Upper lobe of right lung (tissue), 1 donor: ENCODE data around the gene CSRP3. TPM values are rescaled to one million over a fixed set of nuclear protein-coding genes. Genes with fewer than 3 reads are reported as not detected.

Experiments
- ATAC-seq: fragments of 200-7000 bp; cut with Tn5 transposase; one replicate; pipeline ENCODE4 v1.9.1; 2020; ENCODE audit warnings: mild to moderate bottlenecking, moderate library complexity
- DNase-seq: peaks from one replicate; pipeline ENCODE4 v3.0.0-alpha.2; 2020
- H3K27ac ChIP-seq: fragments of 200-600 bp; one replicate; pipeline ENCODE4 v1.8.0; 2022
- H3K27me3 ChIP-seq: fragments of 200-600 bp; one replicate; pipeline ENCODE4 v1.8.0; 2022; ENCODE audit warnings: mild to moderate bottlenecking
- H3K36me3 ChIP-seq: fragments of 200-600 bp; one replicate; pipeline ENCODE4 v1.8.0; 2022
- H3K4me1 ChIP-seq: fragments of 200-600 bp; one replicate; pipeline ENCODE4 v1.8.0; 2022
- H3K4me3 ChIP-seq: fragments of 200-600 bp; one replicate; pipeline ENCODE4 v1.8.0; 2022; ENCODE audit warnings: mild to moderate bottlenecking
- H3K9me3 ChIP-seq: fragments of 200-600 bp; one replicate; pipeline ENCODE4 v1.8.0; 2022
- CTCF ChIP-seq: fragments of 200-600 bp; IDR thresholded peaks from one replicate; pipeline ENCODE4 v1.8.0; 2022; ENCODE audit warnings: antibody characterized with exemption
- intact Hi-C: fragments of 100-400 bp; cut with DNase I; formaldehyde crosslinking; loops from one replicate; pipeline ENCODE4 v1.11.0; 2022
- total RNA-seq: library from RNA; stranded (reverse); fragmentation: NEBNext Ultra II Directional; extraction: Animal tissue kit (Norgen Biotek cat#: 25700); gene quantifications from one replicate; pipeline ENCODE4 v1.2.1, GENCODE V29; 2021
- donor health status: DM: no; HTN: yes; CAD: no; lungs with severe emphysema.

Gene CSRP3
- total RNA-seq, 1 donor from 2014 or later: not detected

GRCh38 chr11:19244084-19244483 is 42.3 kb upstream of the CSRP3 start:
- H3K9me3 ChIP-seq: no peaks in the 10 kb centered on the region
- no peak for ATAC-seq
- no peaks in the 10 kb centered on the region for H3K36me3 ChIP-seq
- intact Hi-C loops: no loop called here
- peaks cover 41% of the 10 kb centered on the region for H3K27me3 ChIP-seq
- no peak overlapping the region for H3K4me3 ChIP-seq
- no peak overlapping the region for H3K27ac ChIP-seq
- peaks cover 21% of the 10 kb centered on the region for H3K4me1 ChIP-seq
- no peak for TF ChIP-seq CTCF
- no peak for DNase-seq

GRCh38 chr11:19243613-19244012 is 41.8 kb upstream of the CSRP3 start:
- ATAC-seq: no peak
- H3K9me3 ChIP-seq: no peaks in the 10 kb centered on the region
- no peak overlapping the region for H3K4me3 ChIP-seq
- H3K4me1 ChIP-seq: peaks cover 21% of the 10 kb centered on the region
- TF ChIP-seq CTCF: no peak
- intact Hi-C loops: no loop called here
- H3K27me3 ChIP-seq: peaks cover 45% of the 10 kb centered on the region
- no peaks in the 10 kb centered on the region for H3K36me3 ChIP-seq
- no peak for DNase-seq
- no peak overlapping the region for H3K27ac ChIP-seq

GRCh38 chr11:19243143-19243542 is 41.4 kb upstream of the CSRP3 start:
- Histone ChIP-seq H3K9me3 (no peaks in the 10 kb centered on the region), H3K4me1 (peaks cover 21% of the 10 kb centered on the region), H3K27ac (no peak overlapping the region), H3K36me3 (no peaks in the 10 kb centered on the region), H3K27me3 (peaks cover 49% of the 10 kb centered on the region), H3K4me3 (no peak overlapping the region)
- no peak for ATAC-seq
- DNase-seq: no peak
- intact Hi-C loops: no loop called here
- TF ChIP-seq CTCF: no peak

- Histone ChIP-seq H3K4me1 (peaks cover 21% of the 10 kb centered on the region), H3K36me3 (no peaks in the 10 kb centered on the region), H3K27me3 (peaks cover 49% of the 10 kb centered on the region), H3K27ac (no peak overlapping the region), H3K4me3 (peak overlapping the region; percentile 57), H3K9me3 (no peaks in the 10 kb centered on the region)
- intact Hi-C loops: no loop called here
- TF ChIP-seq CTCF: no peak
- DNase-seq: no peak
- ATAC-seq: peak; percentile 1
Observed at GRCh38 chr11:19242179-19242932, 40.6 kb upstream of the CSRP3 start.

- Histone ChIP-seq H3K36me3 (no peaks in the 10 kb centered on the region), H3K4me3 (peak overlapping the region; percentile 57), H3K27ac (no peak overlapping the region), H3K4me1 (peaks cover 21% of the 10 kb centered on the region), H3K27me3 (peaks cover 49% of the 10 kb centered on the region), H3K9me3 (no peaks in the 10 kb centered on the region)
- ATAC-seq (peak; percentile 38), DNase-seq (peak; percentile 68)
- no peak for TF ChIP-seq CTCF
- intact Hi-C loops: no loop called here
Observed at GRCh38 chr11:19241260-19242178, 39.7 kb upstream of the CSRP3 start.
